Neuronal stem cell (in vitro differentiated cells): ENCODE measurements around the gene GAS2L2.

ENCODE experiments used
- DNase-seq: peaks from one replicate; pipeline ENCODE4 v3.0.0-alpha.2; 2013; ENCODE audit warnings: low spot score
- H2AFZ ChIP-seq: one replicate; pipeline ENCODE4 v1.6.1; 2013; ENCODE audit warnings: mild to moderate bottlenecking, low read length, inconsistent platforms
- H2AK5ac ChIP-seq: 2 replicates; pipeline ENCODE4 v1.6.1; 2013; ENCODE audit warnings: low read depth, mild to moderate bottlenecking, inconsistent platforms, low read length, moderate library complexity, mixed read lengths
- H2BK120ac ChIP-seq: 2 replicates; pipeline ENCODE4 v1.6.1; 2013; ENCODE audit warnings: low read depth, mild to moderate bottlenecking, inconsistent platforms, low read length, moderate library complexity, mixed read lengths
- H2BK12ac ChIP-seq: one replicate; pipeline ENCODE4 v1.6.1; 2013; ENCODE audit warnings: low read length, inconsistent platforms
- H2BK15ac ChIP-seq: 2 replicates; pipeline ENCODE4 v1.6.1; 2013; ENCODE audit warnings: mild to moderate bottlenecking, low read length, inconsistent platforms, mixed read lengths
- H2BK5ac ChIP-seq: one replicate; pipeline ENCODE4 v1.6.1; 2013; ENCODE audit warnings: inconsistent platforms, mild to moderate bottlenecking, low read length, moderate library complexity
- H3K14ac ChIP-seq: one replicate; pipeline ENCODE4 v1.6.1; 2013; ENCODE audit warnings: low read length, inconsistent platforms
- H3K18ac ChIP-seq: 2 replicates; pipeline ENCODE4 v1.6.1; 2013; ENCODE audit warnings: low read length, inconsistent platforms
- H3K23ac ChIP-seq: 2 replicates; pipeline ENCODE4 v1.6.1; 2013; ENCODE audit warnings: low read depth, mild to moderate bottlenecking, mixed read lengths, low read length, inconsistent platforms; ENCODE audit not compliant: poor library complexity
- H3K27ac ChIP-seq: replicated peaks from 3 replicates; pipeline ENCODE4 v1.5.1; 2013; ENCODE audit warnings: low read length, inconsistent platforms
- H3K27me3 ChIP-seq, 3 experiments: 2 replicates each; pipeline ENCODE4 v1.6.1; 2013; ENCODE audit warnings: low read length in 3 of 3, mild to moderate bottlenecking in 2 of 3, inconsistent platforms in 1 of 3, low read depth in 1 of 3, mixed read lengths in 1 of 3, moderate library complexity in 1 of 3; ENCODE audit not compliant: control insufficient read depth in 3 of 3, insufficient read depth in 3 of 3
- H3K36me3 ChIP-seq, 2 donors: replicated peaks in 1 of 2; 2 replicates each; pipeline ENCODE4 v1.6.1; 2013; ENCODE audit warnings: low read length in 2 of 2; ENCODE audit not compliant: control insufficient read depth in 2 of 2, insufficient read depth in 2 of 2
- H3K4ac ChIP-seq: 2 replicates; pipeline ENCODE4 v1.6.1; 2013; ENCODE audit warnings: inconsistent platforms, mild to moderate bottlenecking, low read length, moderate library complexity
- H3K4me1 ChIP-seq, 2 donors: 1 replicate in 1 of 2; 2 replicates in 1 of 2; pipeline ENCODE4 v1.6.1; 2013; ENCODE audit warnings: low read length in 2 of 2, low read depth in 1 of 2; ENCODE audit not compliant: control insufficient read depth in 2 of 2, insufficient read depth in 1 of 2
- H3K4me2 ChIP-seq: one replicate; pipeline ENCODE4 v1.6.1; 2013; ENCODE audit warnings: mild to moderate bottlenecking, low read length, inconsistent platforms; ENCODE audit not compliant: insufficient read depth, poor library complexity, severe bottlenecking
- H3K4me3 ChIP-seq, 2 donors: 2 replicates each; pipeline ENCODE4 v1.5.1; 2013; ENCODE audit warnings: low read length in 2 of 2, mild to moderate bottlenecking in 2 of 2, inconsistent platforms in 1 of 2, moderate library complexity in 1 of 2
- H3K79me1 ChIP-seq: one replicate; pipeline ENCODE4 v1.6.1; 2013; ENCODE audit warnings: low read depth, mild to moderate bottlenecking, inconsistent platforms, low read length, moderate library complexity
- H3K9ac ChIP-seq: one replicate; pipeline ENCODE4 v1.6.1; 2013; ENCODE audit warnings: mild to moderate bottlenecking, low read depth, low read length, inconsistent platforms; ENCODE audit not compliant: poor library complexity
- H3K9me3 ChIP-seq, 2 donors: replicated peaks in 1 of 2; 2 replicates each; pipeline versions ENCODE3 to v1.6.1; 2013; ENCODE audit warnings: low read length in 2 of 2, mild to moderate bottlenecking in 2 of 2, inconsistent platforms in 1 of 2, low read depth in 1 of 2, mixed read lengths in 1 of 2, moderate library complexity in 1 of 2; ENCODE audit not compliant: control insufficient read depth in 2 of 2, insufficient read depth in 1 of 2
- H4K8ac ChIP-seq: one replicate; pipeline ENCODE4 v1.6.1; 2013; ENCODE audit warnings: low read depth, mild to moderate bottlenecking, inconsistent platforms, low read length, moderate library complexity
- H4K91ac ChIP-seq: one replicate; pipeline ENCODE4 v1.6.1; 2013; ENCODE audit warnings: low read length, low read depth, mild to moderate bottlenecking, inconsistent platforms; ENCODE audit not compliant: poor library complexity
- WGBS, 2 donors: extraction: QIAGEN DNeasy Blood & Tissue Kit; methylation state at CpG; one replicate each; pipeline ENCODE4 v1.1.7; 2013; ENCODE audit warnings: missing lambda C conversion rate in 2 of 2, mixed read lengths in 1 of 2; ENCODE audit not compliant: insufficient read length in 2 of 2, insufficient replicate concordance in 1 of 2; ENCODE audit errors: extremely low coverage in 2 of 2; 5-methylcytosine and 5-hydroxymethylcytosine counted together

Gene GAS2L2

DNA sequence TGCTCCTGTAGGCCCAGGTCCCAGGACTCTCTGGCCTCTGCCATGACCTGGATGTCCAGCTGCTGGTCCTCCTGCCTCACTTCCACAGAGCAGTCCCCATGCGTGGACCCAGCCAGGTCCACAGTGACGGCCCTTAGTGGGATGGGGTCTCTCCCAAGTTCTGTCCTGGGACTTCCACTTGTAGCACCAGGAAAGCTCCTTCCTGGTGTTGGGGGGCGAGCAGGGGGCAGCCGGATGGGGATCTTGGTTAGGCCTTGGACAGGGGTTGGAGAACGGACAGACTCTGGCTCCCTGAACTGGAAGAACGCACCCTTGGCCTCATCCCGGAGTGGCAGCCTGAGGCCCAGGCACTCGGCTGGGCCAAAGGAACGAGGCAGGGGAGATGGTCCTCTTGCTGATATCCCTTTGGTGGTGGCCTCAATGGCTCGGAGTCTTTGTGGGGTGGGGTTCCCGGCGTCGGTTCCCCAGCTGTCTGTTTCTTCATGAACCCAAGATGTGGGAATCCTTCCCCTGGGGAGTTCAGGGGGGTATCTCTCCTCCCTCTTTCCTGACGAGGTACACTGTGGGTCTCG, 7.2 kb downstream of the GAS2L2 start:
- no CpG with 5 or more reads among the region's 15 CpGs for WGBS, 2 donors
- no peak overlapping the region for H3K9ac ChIP-seq

DNA sequence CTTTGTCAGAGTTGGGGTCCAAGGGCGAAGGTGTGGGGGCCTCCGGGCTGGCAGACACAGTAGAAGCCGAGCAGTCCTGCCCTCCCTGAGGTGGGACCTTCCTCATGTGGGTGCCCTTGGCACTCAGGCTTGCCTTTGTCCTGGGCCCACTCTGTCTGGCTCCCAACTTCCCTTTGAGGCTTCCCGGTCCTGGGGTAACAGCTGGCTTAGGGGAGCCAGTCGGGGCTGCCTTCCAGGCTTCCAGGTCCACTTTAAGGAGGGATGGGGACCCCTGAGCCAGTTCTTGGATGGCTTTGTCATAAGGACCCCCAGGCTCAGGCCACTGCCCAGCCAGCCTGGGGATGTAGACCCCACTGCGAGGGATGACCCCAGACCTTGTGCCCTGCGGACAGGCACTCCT, 7.8 kb downstream of the GAS2L2 start:
- peaks cover 0 to 8% of the 10 kb centered on the region in 2 donors for H3K9me3 ChIP-seq
- H4K91ac ChIP-seq = no peak overlapping the region
- no peak overlapping the region for H3K14ac ChIP-seq
- H3K9ac ChIP-seq = no peak overlapping the region
- no peak overlapping the region for H4K8ac ChIP-seq
- H3K18ac ChIP-seq = peak overlapping the region; percentile 65
- H2AFZ ChIP-seq = no peak overlapping the region
- H2BK12ac ChIP-seq = no peak overlapping the region
- H3K4ac ChIP-seq = no peak overlapping the region
- H2AK5ac ChIP-seq = no peak overlapping the region
- no peak overlapping the region for H3K4me2 ChIP-seq
- H3K27ac ChIP-seq = no peak overlapping the region
- no peaks in the 10 kb centered on the region for H3K79me1 ChIP-seq
- no peak overlapping the region for H3K4me3 ChIP-seq
- no peak overlapping the region for H2BK120ac ChIP-seq
- H3K36me3 ChIP-seq = no peaks in the 10 kb centered on the region
- H3K27me3 ChIP-seq = peaks cover 5 to 36% (median 25%) of the 10 kb centered on the region in 3 experiments
- DNase-seq = no peak
- H2BK5ac ChIP-seq = no peak overlapping the region
- WGBS, 2 donors = no CpG with 5 or more reads among the region's 7 CpGs
- no peak overlapping the region for H2BK15ac ChIP-seq
- H3K4me1 ChIP-seq = peaks cover 5 to 9% of the 10 kb centered on the region in 2 donors
- H3K23ac ChIP-seq = no peak overlapping the region

More for the DNA sequence above, 7.2 kb downstream of the GAS2L2 start:
- no peak overlapping the region for H4K8ac ChIP-seq
- H3K9me3 ChIP-seq = peaks cover 0 to 3% of the 10 kb centered on the region in 2 donors
- no peaks in the 10 kb centered on the region for H3K79me1 ChIP-seq
- no peak overlapping the region for H3K14ac ChIP-seq
- H2BK5ac ChIP-seq = peak overlapping the region; percentile 47
- H3K36me3 ChIP-seq = no peaks in the 10 kb centered on the region
- no peak overlapping the region for H3K18ac ChIP-seq
- H2BK120ac ChIP-seq = no peak overlapping the region
- no peak overlapping the region for H2BK15ac ChIP-seq
- peaks cover 3 to 35% (median 30%) of the 10 kb centered on the region in 3 experiments for H3K27me3 ChIP-seq
- H3K23ac ChIP-seq = no peak overlapping the region
- no peak overlapping the region for H3K4me2 ChIP-seq
- no peak overlapping the region for H2AK5ac ChIP-seq
- H2BK12ac ChIP-seq = no peak overlapping the region
- DNase-seq = no peak
- H3K4me3 ChIP-seq = no peak overlapping the region
- H3K4me1 ChIP-seq = peaks cover 5 to 10% of the 10 kb centered on the region in 2 donors
- H2AFZ ChIP-seq = no peak overlapping the region
- H3K4ac ChIP-seq = no peak overlapping the region
- H3K27ac ChIP-seq = no peak overlapping the region
- H4K91ac ChIP-seq = no peak overlapping the region

DNA sequence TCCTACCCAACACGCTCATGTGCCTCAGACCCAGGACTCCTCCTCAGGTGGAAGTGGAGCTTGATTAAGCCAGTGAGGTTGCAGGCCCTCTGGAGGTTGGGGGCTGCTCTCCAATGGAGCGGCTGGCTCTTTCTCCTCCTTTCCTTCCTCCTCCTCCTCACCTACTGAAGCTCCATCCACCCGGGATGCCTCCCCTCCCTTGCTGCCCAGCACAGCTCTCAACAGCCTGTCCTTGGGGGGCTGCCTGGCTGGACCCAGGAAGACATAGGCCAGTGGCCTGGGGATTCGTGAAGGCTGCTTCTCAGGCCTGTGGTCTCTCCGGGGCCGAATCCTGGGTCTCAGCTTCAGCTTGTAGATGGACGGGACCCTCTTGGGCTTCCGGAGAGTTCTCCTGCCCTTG, 8.2 kb downstream of the GAS2L2 start:
- Histone ChIP-seq H2AFZ (no peak overlapping the region), H2BK120ac (no peak overlapping the region), H2BK5ac (no peak overlapping the region), H3K36me3 (no peaks in the 10 kb centered on the region), H3K9ac (no peak overlapping the region), H3K27ac (no peak overlapping the region), H2BK15ac (no peak overlapping the region), H3K27me3 (peaks cover 5 to 37% (median 21%) of the 10 kb centered on the region in 3 experiments), H3K4me1 (peaks cover 2 to 7% of the 10 kb centered on the region in 2 donors), H3K4ac (no peak overlapping the region), H2AK5ac (no peak overlapping the region), H4K91ac (no peak overlapping the region), H2BK12ac (no peak overlapping the region), H3K18ac (peak overlapping the region; percentile 65), H4K8ac (no peak overlapping the region), H3K4me2 (no peak overlapping the region), H3K79me1 (no peaks in the 10 kb centered on the region), H3K23ac (peak overlapping the region; percentile 25), H3K9me3 (peaks cover 0 to 8% of the 10 kb centered on the region in 2 donors), H3K14ac (no peak overlapping the region), H3K4me3 (no peak overlapping the region)
- no CpG with 5 or more reads among the region's 8 CpGs for WGBS, 2 donors
- no peak for DNase-seq

- WGBS, 2 donors = no CpG with 5 or more reads among the region's 7 CpGs
- no peak for DNase-seq
- Histone ChIP-seq H3K4ac (no peak overlapping the region), H3K23ac (no peak overlapping the region), H3K4me2 (no peak overlapping the region), H4K91ac (no peak overlapping the region), H2BK12ac (no peak overlapping the region), H3K4me1 (peaks cover 0 to 4% of the 10 kb centered on the region in 2 donors), H3K9me3 (peaks cover 0 to 8% of the 10 kb centered on the region in 2 donors), H3K27ac (no peak overlapping the region), H3K9ac (no peak overlapping the region), H2BK15ac (no peak overlapping the region), H3K27me3 (peaks cover 5 to 32% (median 10%) of the 10 kb centered on the region in 3 experiments), H3K18ac (no peak overlapping the region), H3K14ac (no peak overlapping the region), H3K36me3 (no peaks in the 10 kb centered on the region), H2AK5ac (no peak overlapping the region), H2BK120ac (no peak overlapping the region), H3K79me1 (no peaks in the 10 kb centered on the region), H2AFZ (no peak overlapping the region), H3K4me3 (no peak overlapping the region), H2BK5ac (no peak overlapping the region), H4K8ac (no peak overlapping the region)
These were observed 9.3 kb downstream of the GAS2L2 start for GRCh38 chr17:35743626-35744328.
